Neural cell (in vitro differentiated cells): Measurements from ENCODE around the gene SPSB4. TPM values are rescaled to one million over a fixed set of nuclear protein-coding genes. Genes with fewer than 3 reads are reported as not detected.

Source experiments
- H2AFZ ChIP-seq: fragments of 200-600, 300-800 bp; sonication (generic), shearing (Covaris generic); 2 replicates; pipeline ENCODE4 v1.6.0; 2014; ENCODE audit warnings: low read depth, mild to moderate bottlenecking, antibody characterized with exemption, low read length, moderate library complexity
- H3F3A ChIP-seq: fragments of 200-600 bp; shearing (Covaris generic); 2 replicates; pipeline ENCODE4 v1.6.1; 2016; ENCODE audit warnings: mild to moderate bottlenecking, moderate library complexity, mixed read lengths, antibody characterized with exemption, low read length; ENCODE audit not compliant: insufficient read depth, poor library complexity, severe bottlenecking
- H3K27ac ChIP-seq: fragments of 200-600, 300-800 bp; sonication (generic), shearing (Covaris generic); 2 replicates; pipeline ENCODE4 v1.5.1; 2014; ENCODE audit warnings: mild to moderate bottlenecking, low read length, moderate library complexity
- H3K27me3 ChIP-seq: fragments of 300-800, 200-600 bp; sonication (generic), shearing (Covaris generic); 2 replicates; pipeline ENCODE4 v1.6.0; 2014; ENCODE audit warnings: mild to moderate bottlenecking, low read depth, low read length, moderate library complexity; ENCODE audit not compliant: insufficient read depth
- H3K36me3 ChIP-seq: fragments of 300-800, 200-600 bp; sonication (generic), shearing (Covaris generic); 2 replicates; pipeline ENCODE4 v1.5.1; 2014; ENCODE audit warnings: mild to moderate bottlenecking, antibody characterized with exemption, low read length, moderate library complexity; ENCODE audit not compliant: insufficient read depth
- H3K4me2 ChIP-seq: fragments of 300-800, 200-600 bp; sonication (generic), shearing (Covaris generic); 2 replicates; pipeline ENCODE4 v1.6.0; 2014; ENCODE audit warnings: mild to moderate bottlenecking, low read length
- H3K4me3 ChIP-seq: fragments of 300-800, 200-600 bp; sonication (generic), shearing (Covaris generic); 2 replicates; pipeline ENCODE4 v1.5.1; 2014; ENCODE audit warnings: mild to moderate bottlenecking, low read length, moderate library complexity
- H3K79me2 ChIP-seq: fragments of 200-600 bp; shearing (Covaris generic); replicated peaks from 2 replicates; pipeline ENCODE4 v1.6.0; 2014; ENCODE audit warnings: mild to moderate bottlenecking, low read length, moderate library complexity; ENCODE audit not compliant: insufficient read depth
- H3K9ac ChIP-seq: fragments of 300-800, 200-600 bp; sonication (generic), shearing (Covaris generic); 2 replicates; pipeline ENCODE4 v1.6.1; 2016; ENCODE audit warnings: mild to moderate bottlenecking, low read length, mixed read lengths
- H3K9me2 ChIP-seq: fragments of 200-600 bp; shearing (Covaris generic); 2 replicates; pipeline ENCODE4 v1.6.1; 2016; ENCODE audit warnings: mild to moderate bottlenecking, low read length, mixed read lengths; ENCODE audit not compliant: insufficient read depth
- H3K9me3 ChIP-seq: fragments of 200-600, 300-800 bp; sonication (generic), shearing (Covaris generic); 2 replicates; pipeline ENCODE4 v1.6.1; 2016; ENCODE audit warnings: mild to moderate bottlenecking, mixed run types, low read length, moderate library complexity, mixed read lengths
- H4K20me1 ChIP-seq: fragments of 200-600 bp; shearing (Covaris generic); 2 replicates; pipeline ENCODE4 v1.6.1; 2016; ENCODE audit warnings: mild to moderate bottlenecking, mixed run types; ENCODE audit not compliant: insufficient read depth
- CTCF ChIP-seq: fragments of 450-650 bp; IDR thresholded peaks from 2 replicates; pipeline ENCODE4 v1.5.1; 2014; ENCODE audit warnings: antibody characterized with exemption, mild to moderate bottlenecking, moderate library complexity; ENCODE audit not compliant: poor library complexity, severe bottlenecking
- EP300 ChIP-seq: fragments of 450-650 bp; conservative IDR thresholded peaks from 2 replicates; pipeline ENCODE4 v1.6.1; 2014; ENCODE audit warnings: antibody characterized with exemption, mild to moderate bottlenecking, moderate library complexity; ENCODE audit not compliant: poor library complexity, severe bottlenecking
- EZH2 ChIP-seq: fragments of 200-600, 300-800 bp; shearing (Covaris generic), sonication (generic); IDR thresholded peaks from 2 replicates; pipeline ENCODE4 v1.6.1; 2014; ENCODE audit warnings: antibody characterized with exemption, low read length, borderline replicate concordance, mild to moderate bottlenecking; ENCODE audit not compliant: insufficient read depth, poor library complexity, severe bottlenecking
- MXI1 ChIP-seq: fragments of 450-650 bp; conservative IDR thresholded peaks from 2 replicates; pipeline ENCODE4 v1.6.1; 2014; ENCODE audit warnings: antibody characterized with exemption, mild to moderate bottlenecking; ENCODE audit not compliant: poor library complexity, severe bottlenecking
- POLR2AphosphoS5 ChIP-seq: IDR thresholded peaks from 2 replicates; pipeline ENCODE4 v1.6.1; 2012
- RAD21 ChIP-seq: fragments of 450-650 bp; conservative IDR thresholded peaks from 2 replicates; pipeline ENCODE4 v1.6.1; 2014; ENCODE audit warnings: antibody characterized with exemption, mild to moderate bottlenecking, moderate library complexity
- REST ChIP-seq: IDR thresholded peaks from 2 replicates; pipeline ENCODE4 v1.6.1; 2012; ENCODE audit warnings: borderline replicate concordance
- SMC3 ChIP-seq: fragments of 450-650 bp; conservative IDR thresholded peaks from 2 replicates; pipeline ENCODE4 v1.6.1; 2014; ENCODE audit warnings: antibody characterized with exemption, mild to moderate bottlenecking, moderate library complexity; ENCODE audit not compliant: poor library complexity
- TAF1 ChIP-seq: IDR thresholded peaks from 2 replicates; pipeline ENCODE4 v1.6.1; 2012; ENCODE audit warnings: low read depth
- polyA minus RNA-seq: library from RNA; depleted of rRNA, polyadenylated mRNA; stranded (reverse); fragments of >200 nt; gene quantifications from 2 replicates; pipeline ENCODE4 v1.2.3, GENCODE V29; 2014
- polyA plus RNA-seq: library from polyadenylated mRNA; depleted of rRNA; stranded (reverse); fragments of >200 nt; gene quantifications from 2 replicates; pipeline ENCODE4 v1.2.3, GENCODE V29; 2014

The SPSB4 gene
- 6.1 and 7.7 TPM in 2 replicates for polyA plus RNA-seq
- 10.9 and 13.6 TPM in 2 replicates for polyA minus RNA-seq

DNA sequence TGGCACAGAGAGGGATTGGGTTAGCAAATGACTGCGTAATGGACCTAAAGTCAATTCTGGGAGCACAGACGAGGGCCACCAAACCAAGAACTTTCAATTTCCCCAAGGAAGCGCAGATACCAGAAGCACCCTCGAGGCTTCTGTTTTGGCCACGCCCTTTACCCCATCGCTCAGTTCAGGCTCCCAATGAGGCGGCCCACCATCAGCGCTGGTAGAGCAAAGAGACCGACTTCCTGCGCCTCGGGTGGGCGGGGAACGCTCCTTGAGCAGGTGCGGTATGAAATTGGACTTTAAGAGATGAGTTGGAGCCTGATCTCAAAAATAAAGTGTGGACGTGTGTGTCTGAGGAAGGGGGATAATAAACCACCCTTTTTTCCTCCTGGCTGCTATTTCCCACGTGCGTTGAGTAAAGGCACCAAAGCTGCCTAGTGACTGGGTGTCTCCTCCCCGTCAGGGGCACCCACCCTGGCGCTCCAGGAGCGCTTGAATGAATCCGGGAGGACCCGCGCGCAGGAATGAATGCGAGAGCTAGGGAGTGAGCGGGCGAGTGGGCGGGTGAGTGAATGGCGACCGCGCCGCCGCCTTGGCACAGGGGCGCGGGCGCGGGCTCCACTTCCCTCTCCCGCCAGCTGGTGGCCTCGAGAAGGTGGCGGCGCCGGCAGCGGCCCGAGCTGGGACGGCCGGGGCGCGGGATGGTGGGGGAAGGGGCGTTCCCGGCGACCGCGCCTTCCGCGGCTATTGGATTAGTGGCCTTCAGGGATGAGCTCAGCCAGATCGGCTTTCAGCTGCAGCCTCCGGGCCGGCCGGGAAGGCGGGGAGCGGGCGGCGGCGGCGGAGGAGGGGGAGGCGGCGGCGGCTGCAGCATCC, at the start of gene SPSB4:
Gene SPSB4, plus strand, starts transcription at position 772 of the 867 bp plus-strand sequence. CDS start 14,758 bp downstream, outside the sequence.
- no peaks in the 10 kb centered on the region for H3K36me3 ChIP-seq
- H3F3A ChIP-seq: no peaks in the 10 kb centered on the region
- no peak within 1 kb of the TSS for H3K27ac ChIP-seq
- H4K20me1 ChIP-seq: no peaks in the 10 kb centered on the region
- no peaks in the 10 kb centered on the region for H3K9me3 ChIP-seq
- peak within 1 kb of the TSS; percentile 91 for H3K4me3 ChIP-seq
- peaks cover 11% of the 10 kb centered on the region for H3K79me2 ChIP-seq
- peak within 1 kb of the TSS; percentile 98 for H3K4me2 ChIP-seq
- peaks cover 10% of the 10 kb centered on the region for H3K27me3 ChIP-seq
- H3K9ac ChIP-seq: peak within 1 kb of the TSS; percentile 64
- H2AFZ ChIP-seq: peak within 1 kb of the TSS; percentile 14
- H3K9me2 ChIP-seq: no peaks in the 10 kb centered on the region
- no peak for TF ChIP-seq TAF1
- TF ChIP-seq EP300: peak; percentile 12
- peak; percentile 70 for TF ChIP-seq CTCF
- peak; percentile 59 for TF ChIP-seq MXI1
- TF ChIP-seq EZH2: no peak
- TF ChIP-seq REST: peak; percentile 15
- TF ChIP-seq RAD21: peak; percentile 65
- TF ChIP-seq POLR2AphosphoS5: no peak
- TF ChIP-seq SMC3: peak; percentile 71

DNA sequence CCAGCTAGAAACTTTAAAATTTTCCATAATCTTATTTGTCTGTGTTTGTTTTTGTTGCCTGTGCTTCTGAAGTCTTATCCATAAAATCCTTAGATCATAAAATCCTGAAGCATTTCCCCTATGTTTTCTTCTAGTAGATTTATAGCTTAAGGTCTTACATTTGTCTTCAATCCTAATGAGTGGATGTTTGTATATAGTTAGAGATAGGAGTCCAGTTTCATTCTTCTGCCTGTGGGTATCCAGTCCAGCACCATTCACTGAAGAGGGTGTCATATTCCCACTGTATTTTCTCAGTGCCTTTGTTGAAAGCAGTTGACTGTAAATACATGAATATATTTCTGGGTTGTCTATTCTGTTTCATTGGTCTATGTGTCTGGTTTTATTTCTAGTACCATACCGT, 44.8 kb upstream of the SPSB4 start:
- Histone ChIP-seq H4K20me1 (no peaks in the 10 kb centered on the region), H3K9ac (no peak overlapping the region), H2AFZ (no peak overlapping the region), H3K27ac (no peak overlapping the region), H3K9me2 (no peaks in the 10 kb centered on the region), H3K4me2 (no peak overlapping the region), H3K9me3 (no peaks in the 10 kb centered on the region), H3K27me3 (no peaks in the 10 kb centered on the region), H3K79me2 (no peaks in the 10 kb centered on the region), H3K36me3 (no peaks in the 10 kb centered on the region), H3K4me3 (no peak overlapping the region), H3F3A (no peaks in the 10 kb centered on the region)
- TF ChIP-seq RAD21: no peak
- TF ChIP-seq MXI1: no peak
- no peak for TF ChIP-seq SMC3
- TF ChIP-seq CTCF: no peak
- TF ChIP-seq EP300: no peak
- no peak for TF ChIP-seq EZH2
- TF ChIP-seq REST: no peak
- no peak for TF ChIP-seq POLR2AphosphoS5
- TF ChIP-seq TAF1: no peak
